AG04450 (cell line): ENCODE measurements around the gene PROM1. TPM values are rescaled to one million over a fixed set of nuclear protein-coding genes. Genes with fewer than 3 reads are reported as not detected.

Experiments
- CTCF ChIA-PET: fragments of 300-600, 350-600 bp; formaldehyde crosslinking; extraction: SDS; loops from one replicate; lab custom pipeline; 2022; ENCODE audit warnings: antibody characterized with exemption, inconsistent platforms; lab: Charles Lee
- POLR2A ChIA-PET: fragments of 350-600 bp; formaldehyde crosslinking; extraction: SDS; loops from one replicate; lab custom pipeline; 2021; ENCODE audit warnings: antibody characterized with exemption, inconsistent platforms; lab: Yijun Ruan, JAX
- DNase-seq: peaks from one replicate; pipeline ENCODE4 v3.0.0-alpha.2; 2011; ENCODE audit warnings: low read depth, low spot score
- H3K27ac ChIP-seq: one replicate; pipeline ENCODE4 v1.5.1; 2012; ENCODE audit warnings: low read depth, low read length, control low read depth
- H3K27me3 ChIP-seq: one replicate; pipeline ENCODE4 v1.6.0; 2012; ENCODE audit warnings: low read length; ENCODE audit not compliant: control insufficient read depth, insufficient read depth
- H3K4me3 ChIP-seq: 2 replicates; pipeline ENCODE4 v1.5.1; 2011; ENCODE audit warnings: mild to moderate bottlenecking, low read depth, low read length, control low read depth
- H3K9me3 ChIP-seq: 2 replicates; pipeline ENCODE4 v1.5.1; 2012; ENCODE audit warnings: low read length; ENCODE audit not compliant: control insufficient read depth, insufficient read depth
- polyA plus RNA-seq: library from polyadenylated mRNA; depleted of rRNA; stranded (reverse); fragments of >200 nt; gene quantifications from 2 replicates; pipeline ENCODE4 v1.2.3, GENCODE V29; 2011
- TF ChIP-seq, protein P1 (sequence below): IDR thresholded peaks from 2 replicates; pipeline ENCODE4 v1.5.1; 2011; ENCODE audit warnings: low read depth, low read length, control low read depth, inconsistent platforms

Gene PROM1
- polyA plus RNA-seq, 1 experiment: not detected

DNA sequence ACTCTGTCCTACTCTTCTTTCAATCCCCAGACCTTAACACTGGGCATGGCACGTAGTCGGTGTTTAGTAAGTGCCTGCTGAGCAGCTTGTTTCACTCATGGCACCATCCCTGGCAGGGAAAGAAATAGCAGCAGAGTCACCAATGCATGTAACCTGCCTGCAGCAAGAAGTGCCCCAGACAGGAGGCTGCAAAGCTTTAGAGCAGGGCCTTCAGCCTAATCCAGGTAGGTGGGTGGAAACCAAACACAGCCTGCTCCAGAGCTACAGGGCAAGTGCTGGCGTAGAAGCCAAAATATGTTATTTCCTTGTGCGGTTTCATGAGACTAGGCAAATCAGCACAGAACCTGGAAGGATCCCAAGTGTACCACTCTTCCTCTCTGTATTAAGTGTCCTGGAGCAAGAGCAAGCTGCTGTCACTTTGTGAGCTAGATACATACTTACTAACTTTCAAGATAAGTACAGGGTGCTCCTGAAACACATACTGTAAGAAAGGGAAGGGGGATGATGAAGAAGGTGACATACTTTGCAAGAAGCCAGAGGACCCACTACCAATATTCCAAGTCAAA, 5.5 kb downstream of the PROM1 start:
- no peak overlapping the region for H3K27ac ChIP-seq
- H3K27me3 ChIP-seq: peaks cover 44% of the 10 kb centered on the region
- TF ChIP-seq, protein P1, sequence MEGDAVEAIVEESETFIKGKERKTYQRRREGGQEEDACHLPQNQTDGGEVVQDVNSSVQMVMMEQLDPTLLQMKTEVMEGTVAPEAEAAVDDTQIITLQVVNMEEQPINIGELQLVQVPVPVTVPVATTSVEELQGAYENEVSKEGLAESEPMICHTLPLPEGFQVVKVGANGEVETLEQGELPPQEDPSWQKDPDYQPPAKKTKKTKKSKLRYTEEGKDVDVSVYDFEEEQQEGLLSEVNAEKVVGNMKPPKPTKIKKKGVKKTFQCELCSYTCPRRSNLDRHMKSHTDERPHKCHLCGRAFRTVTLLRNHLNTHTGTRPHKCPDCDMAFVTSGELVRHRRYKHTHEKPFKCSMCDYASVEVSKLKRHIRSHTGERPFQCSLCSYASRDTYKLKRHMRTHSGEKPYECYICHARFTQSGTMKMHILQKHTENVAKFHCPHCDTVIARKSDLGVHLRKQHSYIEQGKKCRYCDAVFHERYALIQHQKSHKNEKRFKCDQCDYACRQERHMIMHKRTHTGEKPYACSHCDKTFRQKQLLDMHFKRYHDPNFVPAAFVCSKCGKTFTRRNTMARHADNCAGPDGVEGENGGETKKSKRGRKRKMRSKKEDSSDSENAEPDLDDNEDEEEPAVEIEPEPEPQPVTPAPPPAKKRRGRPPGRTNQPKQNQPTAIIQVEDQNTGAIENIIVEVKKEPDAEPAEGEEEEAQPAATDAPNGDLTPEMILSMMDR: no peak
- DNase-seq: no peak
- CTCF ChIA-PET: interaction anchor here (0.6 to 1.4 kb wide), 3 partner anchors 77 to 201 kb away, joined by 3 read pairs; no protein-coding TSS in a partner anchor
- H3K4me3 ChIP-seq: no peak overlapping the region
- POLR2A ChIA-PET: no interaction called here
- no peaks in the 10 kb centered on the region; the same call in 1 of the 2 replicates for H3K9me3 ChIP-seq

- H3K9me3 ChIP-seq: no peaks in the 10 kb centered on the region
- POLR2A ChIA-PET: no interaction called here
- no peak overlapping the region for H3K27ac ChIP-seq
- no peak overlapping the region for H3K4me3 ChIP-seq
- peaks cover 40% of the 10 kb centered on the region for H3K27me3 ChIP-seq
- TF ChIP-seq, protein P1: no peak
- DNase-seq: no peak
- CTCF ChIA-PET: no interaction called here
Observed at GRCh38 chr4:16077786-16078185, 6.0 kb downstream of the PROM1 start.

GRCh38 chr4:16075975-16076757, 7.7 kb downstream of the PROM1 start:
- ChIA-PET CTCF (no interaction called here), POLR2A (no interaction called here)
- H3K9me3 ChIP-seq: no peaks in the 10 kb centered on the region
- H3K4me3 ChIP-seq: no peak overlapping the region
- peaks cover 27% of the 10 kb centered on the region for H3K27me3 ChIP-seq
- no peak for DNase-seq
- no peak overlapping the region for H3K27ac ChIP-seq
- TF ChIP-seq, protein P1: no peak

DNA sequence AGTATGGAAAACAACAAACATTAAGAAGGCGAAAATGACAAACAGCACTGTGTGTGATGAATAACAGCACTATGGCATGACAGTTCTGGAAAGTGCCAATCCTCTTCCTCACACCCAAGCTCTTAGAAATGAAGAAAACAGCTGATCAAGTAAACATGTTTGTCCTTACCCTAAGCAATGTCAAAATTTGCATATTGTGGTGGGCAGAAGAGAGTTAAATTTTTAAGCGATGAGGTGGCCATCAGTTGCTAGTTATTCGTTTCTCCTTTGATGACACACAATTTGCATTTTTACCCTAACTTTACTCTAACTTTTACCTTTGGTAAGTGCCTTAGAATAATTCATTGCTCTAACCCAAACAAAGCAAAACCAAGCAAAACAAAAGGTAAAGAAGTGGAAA, 8.8 kb downstream of the PROM1 start:
- H3K4me3 ChIP-seq: no peak overlapping the region
- peaks cover 28% of the 10 kb centered on the region for H3K27me3 ChIP-seq
- H3K27ac ChIP-seq: no peak overlapping the region
- POLR2A ChIA-PET: no interaction called here
- TF ChIP-seq, protein P1: no peak
- no peak for DNase-seq
- H3K9me3 ChIP-seq: no peaks in the 10 kb centered on the region
- CTCF ChIA-PET: no interaction called here

- Histone ChIP-seq H3K27ac (no peak overlapping the region), H3K27me3 (peaks cover 13% of the 10 kb centered on the region), H3K4me3 (no peak overlapping the region), H3K9me3 (no peaks in the 10 kb centered on the region)
- DNase-seq: no peak
- CTCF ChIA-PET: interaction anchor here (0.6 kb wide), 1 partner anchor 670 kb away, joined by 9 read pairs; no protein-coding TSS in a partner anchor
- POLR2A ChIA-PET: no interaction called here
- TF ChIP-seq, protein P1: no peak
Observed at GRCh38 chr4:16072168-16072567, 11.7 kb downstream of the PROM1 start.
